Posterior vena cava (tissue), 2 donors: ENCODE measurements around the gene WNK1. TPM values are rescaled to one million over a fixed set of nuclear protein-coding genes. Genes with fewer than 3 reads are reported as not detected.
"Not testable (repeated sequence)": the region's sequence is repeated elsewhere in the genome, so short reads cannot be mapped to it uniquely, and the experiment has no call there.

ENCODE experiments used
- DNase-seq: peaks from one replicate; pipeline ENCODE4 v3.0.0-alpha.2; 2020; ENCODE audit warnings: low spot score
- intact Hi-C, 2 donors: fragments of 100-400 bp; cut with DNase I; formaldehyde crosslinking; loops; one replicate each; pipeline versions ENCODE4 v1.14.1 to v1.14.2; 2022 to 2023
- total RNA-seq, 2 donors: library from RNA; stranded (reverse); fragmentation: NEBNext Ultra II Directional; extraction: Animal tissue kit (Norgen Biotek cat#: 25700); gene quantifications; one replicate each; pipeline ENCODE4 v1.2.1, GENCODE V29; 2021
- donor health status: DM: yes; HTN: yes; CAD: no.
- donor health status: DM: yes; HTN: yes; CAD: no.

WNK1 gene
- total RNA-seq, 2 donors from 2014 or later, result 159 to 199 TPM

GRCh38 chr12:774051-774614, 21.8 kb downstream of the WNK1 start:
- no peak for DNase-seq
- intact Hi-C loops, result no loop called here

- DNase-seq, intact Hi-C loops: not testable (repeated sequence)
Measured at GRCh38 chr12:775973-776771, 23.8 kb downstream of the WNK1 start.

- intact Hi-C loops, DNase-seq: not testable (repeated sequence)
Measured at GRCh38 chr12:776772-777373, 24.5 kb downstream of the WNK1 start.

- DNase-seq, result no peak
- intact Hi-C loops, result no loop called here
Measured at GRCh38 chr12:777550-778047, 25.2 kb downstream of the WNK1 start.

GRCh38 chr12:778615-779014, 26.2 kb downstream of the WNK1 start:
- DNase-seq, result no peak
- intact Hi-C loops, result no loop called here

GRCh38 chr12:779745-780734, 27.7 kb downstream of the WNK1 start:
- DNase-seq, result no peak
- intact Hi-C loops, result loop anchor here in 1 of 2 donors (10.0 kb wide), 1 partner anchor 295 kb away; no protein-coding TSS in a partner anchor

GRCh38 chr12:780750-781379, 28.5 kb downstream of the WNK1 start:
- intact Hi-C loops, result loop anchor here in 1 of 2 donors (10.0 kb wide), 1 partner anchor 294 kb away; no protein-coding TSS in a partner anchor
- DNase-seq, result no peak

GRCh38 chr12:785706-786105, 33.3 kb downstream of the WNK1 start:
- DNase-seq, result no peak
- intact Hi-C loops, result loop anchor here in 1 of 2 donors (10.0 kb wide), 1 partner anchor 289 kb away; no protein-coding TSS in a partner anchor

- intact Hi-C loops, result loop anchor here in 1 of 2 donors (10.0 kb wide), 1 partner anchor 287 kb away; no protein-coding TSS in a partner anchor
- DNase-seq, result no peak
Measured at GRCh38 chr12:788288-788687, 35.9 kb downstream of the WNK1 start.

GRCh38 chr12:788762-789161, 36.4 kb downstream of the WNK1 start:
- intact Hi-C loops, result loop anchor here in 1 of 2 donors (10.0 kb wide), 1 partner anchor 286 kb away; no protein-coding TSS in a partner anchor
- not testable (repeated sequence) for DNase-seq

- DNase-seq, result no peak
- intact Hi-C loops, result loop anchor here in 1 of 2 donors (10.0 kb wide), 1 partner anchor 285 kb away; no protein-coding TSS in a partner anchor
Measured at GRCh38 chr12:789852-790563, 37.6 kb downstream of the WNK1 start.

GRCh38 chr12:790608-791007, 38.2 kb downstream of the WNK1 start:
- intact Hi-C loops, result no loop called here
- no peak for DNase-seq

GRCh38 chr12:793037-793436, 40.7 kb downstream of the WNK1 start:
- intact Hi-C loops, result no loop called here

GRCh38 chr12:793711-794110, 41.3 kb downstream of the WNK1 start:
- intact Hi-C loops, result no loop called here
- DNase-seq, result no peak

More at GRCh38 chr12:793037-793436, 40.7 kb downstream of the WNK1 start:
- no peak for DNase-seq

GRCh38 chr12:795305-795704, 42.9 kb downstream of the WNK1 start:
- no peak for DNase-seq
- intact Hi-C loops, result no loop called here

- no peak for DNase-seq
- intact Hi-C loops, result no loop called here
Measured at GRCh38 chr12:800401-800800, 48.0 kb downstream of the WNK1 start.

- intact Hi-C loops, result no loop called here
- DNase-seq, result no peak
Measured at GRCh38 chr12:802242-803120, 50.1 kb downstream of the WNK1 start.
